ENCODE measurements around the gene HVCN1.
A peak's percentile ranks its signal among the peaks of the same experiment; 100 is the strongest.
"Not testable (repeated sequence)": the region's sequence is repeated elsewhere in the genome, so short reads cannot be mapped to it uniquely, and the experiment has no call there.

HVCN1 gene

DNA sequence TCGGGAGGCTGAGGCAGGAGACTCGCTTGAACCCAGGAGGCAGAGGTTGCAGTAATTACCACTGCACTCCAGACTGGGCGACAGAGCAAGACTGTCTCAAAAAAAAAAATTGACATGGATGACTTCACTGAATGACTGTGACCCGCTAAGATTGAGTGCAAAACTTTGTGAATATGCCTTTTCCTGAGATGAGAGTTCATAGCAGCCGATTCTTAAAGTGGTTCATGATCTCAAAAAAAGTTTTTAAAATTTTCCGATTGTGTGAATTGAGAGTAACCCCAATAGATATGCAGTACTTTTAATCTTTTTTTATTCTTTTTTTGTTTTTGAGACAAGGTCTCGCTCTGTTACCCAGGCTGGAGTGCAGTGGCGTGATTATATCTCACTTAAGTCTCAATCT, 73.7 kb downstream of the HVCN1 start:
- no peak for DNase-seq (ENCODE audit: extremely low read depth, low read depth)
- TF ChIP-seq, protein P1, sequence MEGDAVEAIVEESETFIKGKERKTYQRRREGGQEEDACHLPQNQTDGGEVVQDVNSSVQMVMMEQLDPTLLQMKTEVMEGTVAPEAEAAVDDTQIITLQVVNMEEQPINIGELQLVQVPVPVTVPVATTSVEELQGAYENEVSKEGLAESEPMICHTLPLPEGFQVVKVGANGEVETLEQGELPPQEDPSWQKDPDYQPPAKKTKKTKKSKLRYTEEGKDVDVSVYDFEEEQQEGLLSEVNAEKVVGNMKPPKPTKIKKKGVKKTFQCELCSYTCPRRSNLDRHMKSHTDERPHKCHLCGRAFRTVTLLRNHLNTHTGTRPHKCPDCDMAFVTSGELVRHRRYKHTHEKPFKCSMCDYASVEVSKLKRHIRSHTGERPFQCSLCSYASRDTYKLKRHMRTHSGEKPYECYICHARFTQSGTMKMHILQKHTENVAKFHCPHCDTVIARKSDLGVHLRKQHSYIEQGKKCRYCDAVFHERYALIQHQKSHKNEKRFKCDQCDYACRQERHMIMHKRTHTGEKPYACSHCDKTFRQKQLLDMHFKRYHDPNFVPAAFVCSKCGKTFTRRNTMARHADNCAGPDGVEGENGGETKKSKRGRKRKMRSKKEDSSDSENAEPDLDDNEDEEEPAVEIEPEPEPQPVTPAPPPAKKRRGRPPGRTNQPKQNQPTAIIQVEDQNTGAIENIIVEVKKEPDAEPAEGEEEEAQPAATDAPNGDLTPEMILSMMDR (IDR thresholded peaks at IDR 0.05; ENCODE audit: low read depth, low read length) = no peak

DNA sequence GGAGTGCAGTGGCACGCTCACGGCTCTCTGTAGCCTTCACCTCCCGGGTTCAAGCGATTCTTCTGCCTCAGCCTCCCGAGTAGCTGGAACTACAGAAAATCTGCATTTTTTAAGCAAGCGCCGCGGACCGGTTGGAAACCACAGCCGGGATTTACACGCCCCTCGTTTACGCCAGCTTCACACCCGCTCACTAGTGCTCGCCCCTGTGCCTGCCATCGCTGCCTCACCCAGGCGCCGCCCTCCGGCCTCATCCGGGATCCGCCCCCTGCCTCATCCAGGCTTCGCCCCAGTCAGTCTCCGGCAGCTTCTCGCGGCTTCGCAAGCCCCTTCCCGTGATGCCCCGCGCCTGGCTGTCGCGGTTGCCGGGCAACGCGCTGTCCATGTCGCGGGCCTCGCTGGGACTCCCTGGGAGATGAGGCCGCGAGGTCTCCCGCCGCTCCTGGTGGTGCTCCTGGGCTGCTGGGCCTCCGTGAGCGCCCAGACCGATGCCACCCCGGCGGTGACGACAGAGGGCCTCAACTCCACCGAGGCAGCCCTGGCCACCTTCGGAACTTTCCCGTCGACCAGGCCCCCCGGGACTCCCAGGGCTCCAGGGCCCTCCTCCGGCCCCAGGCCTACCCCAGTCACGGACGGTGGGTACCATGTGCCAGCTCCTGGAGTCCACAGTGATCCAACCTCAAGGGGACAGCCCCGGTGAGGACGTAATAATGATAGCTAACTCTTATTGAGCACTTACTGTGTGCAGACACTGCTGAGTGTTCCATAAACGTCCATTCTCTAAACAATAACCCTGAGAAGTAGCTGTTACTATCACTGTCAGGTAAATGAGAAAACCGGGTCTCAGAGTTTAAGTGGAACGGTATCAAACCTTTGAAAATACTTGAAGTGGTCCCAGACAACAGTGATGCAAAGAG, 74.9 kb downstream of the HVCN1 start, which contains the start of gene TCTN1:
Gene TCTN1 (plus strand): TSS at position 359 of the 914 bp plus-strand sequence. CDS start 54 bp downstream, at position 413.
- DNase-seq (ENCODE audit: extremely low read depth, low read depth) = peak; percentile 78
- TF ChIP-seq, protein P1 (IDR thresholded peaks at IDR 0.05; ENCODE audit: low read depth, low read length) = no peak

DNA sequence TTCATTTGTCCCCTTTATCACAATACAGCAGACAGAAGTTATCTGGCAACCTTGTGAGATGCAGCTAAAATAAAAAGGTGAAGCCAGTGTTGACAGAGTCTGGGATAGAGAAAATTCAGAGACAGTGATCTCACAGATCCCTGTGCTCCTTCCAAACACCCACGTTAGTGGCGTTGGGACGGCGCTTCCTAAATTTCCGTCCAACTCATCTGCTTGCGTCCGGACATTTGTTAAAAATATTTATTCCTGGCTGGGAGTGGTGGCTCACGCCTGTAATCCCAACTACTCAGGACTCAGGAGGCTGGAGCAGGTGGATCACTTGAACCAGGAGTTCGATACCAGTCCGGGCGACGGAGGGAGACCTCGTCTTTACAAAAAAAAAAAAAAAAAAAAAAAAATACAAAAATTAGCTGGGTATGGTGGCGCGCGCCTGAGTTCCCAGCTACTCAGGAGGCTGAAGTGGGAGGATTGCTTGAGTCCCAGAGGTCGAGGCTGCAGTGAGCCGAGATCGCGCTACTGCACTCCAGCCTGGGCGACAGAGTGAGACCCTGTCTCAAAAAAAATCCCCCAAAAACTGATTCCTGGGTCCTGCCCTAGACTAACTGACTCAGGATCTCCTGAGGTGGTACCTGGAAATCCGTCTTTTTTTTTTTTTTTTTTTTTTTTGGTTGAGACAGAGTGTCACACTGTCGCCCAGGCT, 75.7 kb downstream of the HVCN1 start:
- TF ChIP-seq, protein P1 (IDR thresholded peaks at IDR 0.05; ENCODE audit: low read depth, low read length) = no peak
- DNase-seq (ENCODE audit: extremely low read depth, low read depth) = no peak

DNA sequence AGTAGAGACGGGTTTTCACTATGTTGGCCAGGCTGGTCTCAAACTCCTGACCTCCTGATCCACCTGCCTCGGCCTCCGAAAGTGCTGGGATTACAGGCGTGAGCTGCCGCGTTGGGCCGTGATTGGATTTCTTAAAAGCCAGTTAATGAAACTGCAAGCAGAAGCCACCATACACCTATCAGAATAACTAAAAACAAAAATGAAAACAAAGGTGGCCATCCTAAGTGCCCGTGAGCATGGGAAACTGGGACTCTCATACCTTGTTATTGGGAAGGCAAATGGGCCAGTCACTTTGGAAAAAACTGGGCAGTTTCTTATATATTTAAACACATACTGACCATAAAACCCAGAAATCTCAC, 82.7 kb downstream of the HVCN1 start:
- DNase-seq (ENCODE audit: extremely low read depth, low read depth) = no peak
- TF ChIP-seq, protein P1 (IDR thresholded peaks at IDR 0.05; ENCODE audit: low read depth, low read length) = no peak

DNA sequence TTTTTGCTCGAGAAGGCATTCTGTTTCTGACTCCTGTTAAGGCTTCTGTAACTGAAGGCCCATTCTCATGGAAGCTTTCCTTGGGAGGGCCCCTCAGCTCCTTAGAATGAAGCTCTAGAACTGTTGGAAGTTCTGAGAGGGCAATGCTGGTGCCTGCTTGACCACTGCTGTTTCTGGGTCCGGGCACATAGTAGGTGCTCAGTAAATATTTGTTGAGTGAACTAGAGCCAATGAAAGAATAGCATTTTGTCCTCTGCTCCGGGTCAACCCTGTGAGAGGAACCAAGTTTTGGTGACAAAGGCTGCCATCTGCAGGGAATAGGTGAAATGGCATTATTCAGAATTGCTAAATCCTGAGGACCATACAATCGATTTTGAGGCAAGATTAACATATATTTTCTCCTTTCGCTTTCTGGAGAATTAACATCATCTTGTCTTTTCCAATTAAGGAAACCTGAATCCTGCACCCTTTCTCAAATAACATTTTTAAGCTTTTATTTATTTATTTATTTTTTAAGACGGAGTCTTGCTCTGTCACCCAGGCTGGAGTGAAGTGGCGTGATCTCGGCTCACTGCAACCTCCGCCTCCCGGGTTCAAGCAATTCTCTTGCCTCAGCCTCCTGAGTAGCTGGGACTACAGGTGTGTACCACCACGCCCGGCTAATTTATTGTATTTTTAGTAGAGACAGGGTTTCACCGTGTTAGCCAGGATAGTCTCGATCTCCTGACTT, 86.7 kb downstream of the HVCN1 start:
- TF ChIP-seq, protein P1 (IDR thresholded peaks at IDR 0.05; ENCODE audit: low read depth, low read length) = peak; percentile 72
- DNase-seq (ENCODE audit: extremely low read depth, low read depth) = not testable (repeated sequence)

DNA sequence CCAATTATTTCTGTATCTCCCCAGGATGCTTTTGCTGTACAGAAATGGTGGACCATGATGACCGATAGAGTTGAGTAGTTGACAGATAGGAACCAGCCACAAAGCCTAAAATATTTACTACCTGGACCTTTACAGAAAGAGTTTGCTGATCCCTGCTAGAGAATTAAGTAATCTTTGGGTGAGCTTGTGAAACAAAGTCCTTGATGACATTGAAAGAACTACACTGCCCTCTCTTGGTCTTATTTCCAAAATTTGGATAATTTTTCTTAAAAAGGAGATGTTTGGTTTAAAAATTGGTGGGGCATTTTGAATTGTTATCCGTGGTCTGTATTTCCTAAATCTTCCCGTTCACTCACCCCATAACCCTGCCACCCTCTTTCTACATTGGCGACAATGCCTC, 88.7 kb downstream of the HVCN1 start:
- DNase-seq (ENCODE audit: extremely low read depth, low read depth) = peak; percentile 27
- TF ChIP-seq, protein P1 (IDR thresholded peaks at IDR 0.05; ENCODE audit: low read depth, low read length) = peak; percentile 27
